Left renal pelvis (tissue), 4 donors: ENCODE measurements around the gene TNIP3. TPM values are rescaled to one million over a fixed set of nuclear protein-coding genes. Genes with fewer than 3 reads are reported as not detected.
"Not testable (repeated sequence)": the region's sequence is repeated elsewhere in the genome, so short reads cannot be mapped to it uniquely, and the experiment has no call there.

ENCODE experiments used
- DNase-seq, 4 donors: peaks; one replicate each; pipeline ENCODE4 v3.0.0-alpha.2; 2013; ENCODE audit warnings: low read depth in 4 of 4, low spot score in 3 of 4
- polyA plus RNA-seq, 4 donors: library from polyadenylated mRNA; unstranded; fragments of 120-200 nt; gene quantifications; one replicate each; pipeline ENCODE4 v1.2.1, GENCODE V29; 2013; ENCODE audit not compliant: insufficient read length in 4 of 4

Gene TNIP3
- polyA plus RNA-seq, 4 donors: 0.18 to 1.9 (median 1.6) TPM

DNA sequence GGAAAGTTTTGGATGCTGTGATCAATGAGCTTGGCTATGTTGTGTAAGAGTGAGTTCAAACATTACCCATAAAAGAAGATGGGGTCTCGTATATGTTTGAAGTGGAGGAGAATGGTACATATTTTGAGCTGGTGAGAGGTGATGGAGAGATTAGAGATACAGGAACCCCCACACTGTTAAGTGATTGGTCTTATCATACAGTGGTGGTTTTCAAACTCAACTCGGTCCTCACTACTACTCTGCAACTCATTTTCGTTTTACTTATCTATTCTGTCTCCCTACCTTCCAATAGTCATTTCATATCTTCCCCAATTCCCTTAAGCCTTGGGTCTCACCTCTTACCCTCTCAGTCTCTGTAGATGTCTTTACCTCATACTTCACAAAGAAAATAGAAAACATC is 16.4 kb upstream of the TNIP3 start:
- DNase-seq: no peak

DNA sequence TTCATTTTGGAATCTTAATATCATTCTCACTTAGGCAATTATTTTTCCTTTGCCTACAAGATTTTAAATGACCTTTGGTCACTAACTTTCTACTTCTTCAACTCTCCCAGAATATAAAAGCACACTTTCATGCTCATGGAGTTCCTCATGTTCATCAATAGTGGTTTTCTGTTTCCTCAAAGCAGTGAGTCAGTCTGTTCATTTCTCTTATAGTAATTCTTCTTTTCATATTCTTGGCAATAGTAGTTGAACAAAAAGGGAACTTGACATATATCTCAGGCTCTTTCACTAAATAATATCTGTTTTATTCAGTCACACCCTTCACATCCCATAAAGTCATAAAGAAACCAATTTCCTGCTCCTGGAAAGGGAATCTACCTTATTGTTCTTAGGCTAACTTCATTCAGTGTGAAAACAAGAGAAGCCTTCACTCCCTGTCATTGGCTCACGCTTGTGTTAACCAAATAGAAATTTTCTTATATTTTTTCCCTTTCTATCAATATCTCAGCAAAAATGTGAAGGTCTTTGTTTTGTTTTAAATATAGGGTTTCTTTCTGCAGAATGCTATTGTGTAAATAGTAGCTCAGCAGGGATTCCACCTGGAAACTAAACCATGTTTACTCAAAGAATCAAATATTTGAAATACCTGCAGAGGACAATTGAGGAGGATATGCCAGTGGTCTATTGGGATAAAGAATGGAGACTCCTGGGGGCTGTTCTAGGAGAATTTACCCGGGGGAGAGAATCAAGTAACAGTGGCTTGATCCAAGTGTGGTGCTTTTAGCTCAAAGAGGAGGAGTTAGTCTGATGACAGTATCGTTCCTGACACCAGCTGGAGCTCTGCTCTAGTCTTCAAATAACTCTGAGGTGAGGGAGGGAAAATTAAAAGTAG is 13.4 kb upstream of the TNIP3 start:
- DNase-seq: no peak

DNA sequence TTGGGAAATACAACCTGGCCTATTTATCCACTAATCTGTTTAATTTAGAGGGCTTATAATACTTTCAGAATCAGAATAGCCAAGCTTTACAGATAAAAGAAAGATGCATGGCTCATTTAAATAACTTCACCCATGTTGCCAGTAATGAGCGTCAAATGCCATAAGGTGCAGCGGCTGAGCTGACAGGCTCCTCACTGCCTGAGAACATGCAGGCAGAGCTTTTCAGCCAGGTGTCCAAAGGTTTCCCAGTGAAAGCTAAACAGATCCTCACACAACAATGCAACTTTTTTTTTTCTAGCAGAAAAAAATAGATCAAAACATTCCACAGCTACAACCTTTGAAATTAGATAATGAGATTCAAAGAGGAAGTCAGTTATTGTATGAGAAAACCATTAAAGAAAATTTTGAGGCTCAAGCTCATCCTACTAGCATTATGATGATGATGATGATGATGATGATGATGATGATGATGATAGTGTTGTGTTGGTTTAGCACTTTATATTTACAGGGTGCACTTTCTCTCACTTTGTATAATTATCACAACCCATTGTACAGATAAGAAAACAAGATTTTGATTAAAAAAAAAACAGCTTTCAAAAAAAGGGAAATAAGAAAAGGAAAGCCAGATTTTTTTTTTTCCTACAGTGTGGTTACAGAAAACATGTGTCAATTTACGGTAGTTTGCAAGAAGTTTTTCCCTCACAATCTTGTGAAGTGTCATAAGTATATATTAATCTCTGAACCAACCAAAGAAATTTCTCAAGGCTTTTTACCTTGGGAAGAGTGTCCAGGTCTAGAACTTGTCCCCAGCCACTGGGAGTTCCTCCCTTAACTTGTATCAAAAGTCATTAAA is 12.2 kb upstream of the TNIP3 start:
- DNase-seq: no peak

DNA sequence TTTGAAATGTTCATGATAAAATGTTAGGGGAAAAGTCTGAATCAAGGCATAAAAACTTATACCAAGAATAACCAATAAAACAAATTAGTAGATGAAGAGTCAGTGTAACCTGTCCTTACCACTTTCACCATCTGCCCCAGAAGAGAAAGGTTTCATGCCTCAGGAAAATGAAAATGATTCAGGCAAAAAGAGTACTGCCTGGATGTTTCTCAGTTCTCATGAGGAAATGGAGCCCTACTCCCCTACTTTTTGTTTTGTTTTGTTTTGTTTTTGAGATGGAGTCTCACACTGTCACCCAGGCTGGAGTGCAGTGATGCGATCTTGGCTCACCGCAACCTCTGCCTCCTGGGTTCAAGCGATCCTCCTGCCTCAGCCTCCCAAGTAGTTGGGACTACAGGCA is 7.4 kb upstream of the TNIP3 start:
- not testable (repeated sequence) for DNase-seq

DNA sequence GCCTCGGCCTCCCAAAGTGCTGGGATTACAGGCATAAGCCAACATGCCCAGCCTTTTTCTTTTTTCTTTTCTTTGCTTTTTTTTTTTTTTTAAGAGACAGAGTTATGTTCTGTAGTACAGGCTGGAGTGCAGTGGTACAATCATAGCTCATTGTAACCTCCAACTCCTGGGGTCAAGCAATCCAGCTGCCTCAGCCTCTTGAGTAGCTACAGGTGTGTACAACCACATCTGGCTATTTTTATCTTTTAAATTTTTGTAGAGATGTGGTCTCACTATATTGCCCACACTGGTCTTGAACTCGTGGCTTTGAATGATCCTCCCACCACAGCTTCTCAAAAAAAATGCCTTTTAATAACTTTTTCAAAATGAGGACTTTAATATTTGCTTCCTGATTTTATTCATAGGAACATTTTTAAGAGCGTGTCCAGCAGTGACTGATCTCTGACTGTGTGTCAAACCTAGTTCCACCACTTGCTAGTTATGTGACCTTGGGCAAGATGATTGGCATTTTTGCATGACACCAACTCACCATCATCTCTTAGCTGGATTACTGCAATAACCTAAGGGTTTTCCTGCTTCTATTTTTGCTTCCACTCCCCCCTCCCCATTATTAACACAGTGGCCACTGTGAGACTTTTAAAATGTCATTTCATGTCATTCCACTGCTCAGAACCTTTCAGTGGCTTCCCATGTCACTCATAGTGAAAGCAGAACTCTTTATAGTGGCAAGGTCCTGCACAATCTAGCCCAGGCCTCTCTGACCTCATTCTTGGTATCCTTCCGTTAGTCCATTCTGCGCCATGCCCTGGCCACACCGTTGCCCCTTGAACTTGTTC is 4.5 kb upstream of the TNIP3 start:
- DNase-seq: no peak

DNA sequence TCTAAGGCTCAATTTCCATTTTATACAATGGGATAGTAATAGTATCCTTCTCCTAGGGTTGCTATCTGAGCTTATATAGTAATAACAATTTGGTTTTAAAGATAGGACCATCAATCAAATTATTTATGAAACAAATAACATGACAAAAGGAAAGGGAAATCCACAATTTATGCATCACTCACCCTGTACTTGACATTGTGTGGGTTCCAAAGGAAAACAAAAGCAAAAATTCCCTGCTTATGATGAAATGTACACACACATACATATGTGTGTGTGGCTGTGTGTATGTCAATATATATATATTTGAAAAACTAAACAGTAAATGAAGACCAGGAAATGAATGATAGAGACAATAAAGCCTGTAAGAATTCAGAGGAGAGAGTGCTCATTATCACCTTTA is 2.9 kb upstream of the TNIP3 start:
- no peak for DNase-seq

DNA sequence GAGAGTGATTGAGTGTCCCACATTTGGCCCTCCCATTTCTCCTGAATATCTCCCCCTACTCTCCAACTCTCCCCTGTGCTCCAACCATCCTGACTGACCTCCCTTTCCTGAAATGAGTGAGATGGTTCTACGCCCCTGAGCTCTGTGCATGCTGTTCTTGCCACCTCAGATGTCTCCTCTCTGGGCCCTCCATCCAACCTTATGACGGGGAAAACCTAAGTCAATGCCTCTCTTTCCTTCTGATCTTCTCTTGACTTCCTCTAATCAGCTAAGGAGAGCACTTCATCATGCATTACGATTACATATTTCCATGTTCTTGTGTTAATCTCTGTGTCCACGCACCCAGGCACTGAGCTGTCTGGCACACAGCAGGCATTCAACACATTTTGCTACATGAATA is 1.1 kb upstream of the TNIP3 start:
- no peak for DNase-seq

DNA sequence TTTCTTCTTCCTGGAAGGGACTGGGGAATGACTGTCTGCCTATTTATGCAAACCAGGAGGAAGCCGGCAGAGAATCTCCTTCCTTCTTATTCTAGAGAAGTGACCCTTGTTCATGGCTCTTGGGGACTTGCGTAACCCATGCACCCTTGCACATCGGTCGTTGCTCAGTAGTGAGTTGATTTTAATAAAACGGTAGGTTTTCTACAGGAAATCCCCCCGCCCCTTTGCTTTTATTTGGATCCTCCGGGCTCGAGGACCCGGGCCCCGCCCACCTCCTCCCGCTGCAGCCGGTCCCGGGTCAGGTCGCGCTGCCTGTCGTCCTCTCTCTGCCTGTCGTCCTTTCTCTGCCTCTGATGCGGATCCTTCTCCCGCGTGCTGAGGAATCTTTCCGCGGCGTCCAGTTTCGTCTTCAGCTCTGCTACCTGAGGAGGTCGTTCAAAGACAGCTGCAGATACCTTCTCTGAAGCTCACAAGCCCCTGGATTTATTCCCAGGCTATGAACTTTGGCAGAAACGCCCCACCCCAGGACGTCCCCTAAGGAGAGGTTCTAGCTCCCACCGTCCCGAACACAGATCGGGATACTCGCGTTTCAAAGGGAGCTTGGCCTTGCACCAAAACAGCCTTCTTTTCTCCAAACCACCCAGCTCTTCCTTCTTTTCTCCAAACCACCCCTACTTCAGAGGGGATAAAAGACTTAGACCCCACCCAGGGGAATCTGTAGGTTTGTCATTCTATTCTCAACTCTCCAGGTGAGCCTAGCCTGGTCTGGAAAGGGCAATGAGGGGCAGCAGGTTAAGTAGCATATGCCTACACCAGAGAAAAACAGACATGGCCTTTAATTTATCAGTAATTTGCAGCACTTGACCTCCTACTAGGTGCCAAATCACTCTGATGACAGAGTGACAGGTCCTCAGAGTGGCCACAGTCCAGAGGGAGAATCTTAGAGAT is 7.0 kb downstream of the TNIP3 start:
- no peak for DNase-seq

DNA sequence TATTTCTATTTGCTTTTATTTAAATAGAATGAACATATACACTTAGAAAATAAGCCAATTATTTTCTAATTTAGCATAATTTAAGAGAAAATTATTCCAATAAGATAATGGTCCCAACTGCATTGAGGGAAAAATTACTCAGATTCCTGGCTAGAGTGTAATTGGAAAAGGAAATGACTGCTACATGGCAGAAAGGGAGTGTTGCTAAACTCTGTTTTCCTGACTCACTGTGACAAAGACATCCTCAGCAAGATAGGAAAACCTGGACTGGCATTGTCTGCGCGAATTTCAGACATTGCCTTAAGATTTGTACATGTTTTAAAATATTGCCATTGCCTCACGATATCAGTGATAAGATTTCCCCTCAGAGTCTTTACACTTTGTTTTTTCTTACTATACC is 8.2 kb downstream of the TNIP3 start:
- DNase-seq: no peak

DNA sequence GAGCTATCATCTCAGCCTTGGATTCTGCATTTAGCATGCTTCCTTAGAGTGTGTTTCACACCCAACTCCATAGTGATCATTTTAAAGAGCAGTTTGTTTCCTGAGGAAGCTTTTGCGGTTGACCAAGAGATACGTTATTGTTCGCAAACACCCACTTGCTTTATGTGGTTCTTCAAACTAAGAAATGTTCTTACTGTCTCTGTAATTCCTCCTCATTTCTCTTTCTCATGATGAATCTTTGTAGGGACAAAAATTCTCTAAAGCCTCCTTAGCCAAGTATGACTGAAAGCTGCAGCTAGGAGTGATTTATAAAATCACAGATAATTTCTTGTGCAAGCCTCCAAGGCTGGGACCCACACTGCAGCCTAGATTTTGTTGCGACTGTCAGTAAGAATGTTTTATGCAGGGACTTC is 10.0 kb downstream of the TNIP3 start:
- DNase-seq: no peak

DNA sequence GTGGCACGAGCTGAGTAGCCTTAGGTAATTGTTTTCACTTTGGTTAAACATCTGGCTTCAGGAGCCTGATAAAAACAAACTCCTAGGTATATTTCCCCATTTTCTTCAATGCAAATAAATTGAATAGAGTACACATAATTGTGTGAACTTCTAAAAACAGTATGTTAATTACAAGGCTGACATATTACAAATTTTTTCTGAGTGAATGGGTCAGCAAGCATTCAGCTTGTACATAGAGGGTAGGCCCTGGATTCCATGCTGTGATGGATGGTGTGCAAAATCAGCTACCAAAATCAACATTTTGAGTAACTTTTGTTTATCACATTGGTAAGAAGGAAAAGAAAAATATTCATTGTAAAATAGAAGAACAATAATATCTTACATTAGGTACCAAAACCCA is 12.2 kb downstream of the TNIP3 start:
- no peak for DNase-seq

DNA sequence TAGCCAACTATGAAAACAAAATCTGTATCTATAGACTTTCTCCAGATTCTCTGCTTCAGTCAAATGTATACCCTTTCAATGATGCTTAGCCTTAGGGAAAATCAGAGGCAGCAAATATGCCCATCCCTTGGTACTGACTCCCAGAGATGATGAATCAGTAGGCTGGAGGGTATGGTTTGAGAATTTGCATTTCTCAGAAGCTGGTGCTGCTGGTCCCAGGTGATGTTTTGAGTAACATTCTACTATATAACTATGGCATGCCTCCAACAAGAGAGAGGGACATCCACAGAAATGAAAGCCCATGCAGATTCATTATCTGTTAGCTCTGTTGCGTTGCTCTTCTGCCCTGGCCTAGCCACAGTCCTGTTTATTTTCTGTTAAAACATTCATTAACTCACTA is 13.6 kb downstream of the TNIP3 start:
- no peak for DNase-seq

DNA sequence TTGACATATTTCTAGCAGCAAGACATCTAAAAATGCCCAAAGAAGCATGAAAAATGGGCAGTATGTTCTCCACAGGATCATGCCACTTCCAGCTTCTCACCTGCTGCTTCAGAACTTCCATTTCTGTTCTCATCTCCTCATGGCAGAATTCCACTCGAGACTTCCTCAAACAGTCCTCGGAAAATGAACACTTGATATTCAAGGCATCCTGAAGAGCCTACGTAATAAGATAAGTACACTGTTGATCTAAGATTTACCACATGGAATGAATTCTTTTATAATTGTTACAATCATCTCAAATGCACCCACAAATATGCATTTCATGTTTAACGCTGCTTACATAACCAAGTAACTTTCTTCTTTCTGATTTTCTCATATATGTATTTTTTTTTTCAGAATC is 14.1 kb downstream of the TNIP3 start:
- DNase-seq: no peak

DNA sequence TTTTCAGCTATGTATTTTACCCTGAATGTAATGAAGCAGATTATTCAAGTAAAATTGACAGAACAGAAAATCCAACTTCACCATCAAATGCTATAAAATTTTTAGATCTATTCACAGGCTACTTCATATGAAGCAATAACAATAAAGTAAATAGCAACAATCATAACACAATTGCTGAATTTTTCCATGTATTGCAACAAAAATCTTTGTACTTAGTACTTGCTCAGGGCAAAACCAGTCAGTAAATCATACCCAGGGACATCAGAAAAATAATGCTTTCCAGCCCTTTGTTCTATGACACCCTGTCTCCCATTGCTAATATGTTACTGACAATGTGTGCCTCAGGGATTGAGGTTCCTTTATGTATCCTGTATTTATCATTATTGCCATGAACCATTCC is 15.5 kb downstream of the TNIP3 start:
- no peak for DNase-seq

DNA sequence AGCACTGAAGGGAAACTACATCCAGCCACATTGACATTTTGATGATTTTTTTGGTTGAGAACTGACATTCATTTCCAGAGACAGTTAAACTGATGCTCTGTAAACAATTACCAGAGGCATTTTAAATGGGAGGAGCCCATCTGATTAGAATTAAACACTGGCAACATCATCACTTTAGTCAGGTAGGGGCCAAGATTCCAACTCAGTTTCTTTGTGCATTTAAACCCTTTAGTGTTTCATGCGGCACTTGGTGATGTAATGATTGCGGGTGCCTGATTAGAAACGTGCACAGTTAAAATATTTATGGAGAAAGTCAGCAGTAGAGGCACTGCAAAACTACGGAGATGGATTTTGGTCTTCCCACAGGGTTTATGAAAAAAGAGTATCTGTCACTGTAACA is 16.1 kb downstream of the TNIP3 start:
- DNase-seq: no peak

DNA sequence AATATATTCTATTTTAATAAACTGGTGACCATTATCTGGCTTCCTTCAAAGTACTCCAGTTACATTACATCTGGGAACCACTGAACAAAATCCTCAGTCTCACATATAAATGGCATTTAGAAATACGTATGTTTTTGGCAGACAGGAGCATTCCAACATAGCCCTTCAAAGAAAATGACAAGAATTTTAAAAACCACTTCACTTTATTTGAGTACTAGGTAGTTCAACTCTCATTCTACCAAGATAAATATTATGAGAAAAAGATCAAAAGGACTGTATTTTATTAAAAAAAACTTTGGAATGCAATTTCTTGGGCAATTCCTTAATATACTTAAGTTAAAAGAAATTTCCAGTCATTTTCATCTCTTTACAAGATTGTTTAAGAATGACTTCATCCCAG is 17.6 kb downstream of the TNIP3 start:
- DNase-seq: no peak

DNA sequence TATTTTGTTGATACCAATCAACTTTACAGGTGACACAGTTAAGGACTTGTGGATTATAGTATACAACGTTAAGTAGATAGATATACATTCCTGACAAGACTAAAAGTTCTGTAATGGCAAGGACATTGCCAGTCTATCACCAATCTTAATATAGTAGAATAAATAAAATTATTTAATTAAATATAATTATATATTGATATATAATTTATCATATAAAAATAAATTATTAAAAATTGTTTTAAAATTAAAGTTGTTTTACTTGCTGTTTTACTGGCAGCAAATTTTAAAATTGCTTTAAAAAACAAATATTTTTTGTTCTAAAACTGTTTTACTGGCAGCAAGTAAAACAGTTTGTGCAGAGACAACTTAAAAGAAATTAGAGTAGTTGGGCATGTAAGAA is 18.7 kb downstream of the TNIP3 start:
- no peak for DNase-seq

DNA sequence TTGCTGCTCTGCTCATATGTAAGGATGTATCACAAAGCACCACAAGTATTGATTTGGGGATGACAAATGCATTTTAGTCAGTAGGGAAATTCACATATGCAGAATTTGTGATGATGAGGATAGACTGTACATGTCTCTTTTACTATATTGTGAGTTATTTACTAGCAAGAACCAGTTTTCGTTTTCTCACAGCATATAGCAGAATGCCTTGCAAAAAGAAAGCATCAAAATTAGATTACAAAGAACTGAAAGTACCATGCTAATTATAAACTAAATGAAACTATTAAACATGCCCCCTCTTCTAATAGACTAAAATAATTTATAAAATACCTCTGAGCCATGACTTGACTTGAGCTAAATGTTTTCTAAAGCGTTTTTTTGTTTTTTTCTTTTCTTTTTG is 20.1 kb downstream of the TNIP3 start:
- DNase-seq: no peak

DNA sequence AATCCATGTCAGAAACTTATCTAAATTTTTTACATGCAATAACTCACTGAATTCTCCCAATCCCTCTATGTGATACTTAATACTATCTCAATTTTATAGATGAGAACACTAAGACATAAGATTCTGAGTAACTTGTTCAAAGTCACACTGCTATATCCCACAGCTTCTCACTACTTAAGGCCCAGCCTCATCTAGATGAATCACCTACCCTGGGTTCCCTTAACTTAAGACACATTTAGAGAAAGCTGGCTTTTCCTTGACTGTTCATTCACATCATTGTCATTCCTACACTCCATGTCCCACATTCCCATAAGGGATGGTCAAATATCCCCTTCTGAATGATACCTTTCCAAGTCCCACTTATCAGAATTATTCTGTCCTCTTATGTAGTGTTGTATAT is 21.0 kb downstream of the TNIP3 start:
- no peak for DNase-seq
